HFF-Myc (cell line): ENCODE data around the gene TCHP.

ENCODE experiments used
- DNase-seq: peaks from one replicate; pipeline ENCODE4 v3.0.0-alpha.2; 2011; ENCODE audit warnings: low read depth; ENCODE audit errors: extremely low read depth
- H3K4me3 ChIP-seq: replicated peaks from 2 replicates; pipeline ENCODE4 v1.5.1; 2011; ENCODE audit warnings: low read depth, mild to moderate bottlenecking, control low read depth, low read length
- TF ChIP-seq, protein P1 (sequence below): IDR thresholded peaks from 2 replicates; pipeline ENCODE4 v1.5.1; 2012; ENCODE audit warnings: mild to moderate bottlenecking, low read depth, low read length, control low read depth; ENCODE audit errors: missing control alignments

TCHP gene

DNA sequence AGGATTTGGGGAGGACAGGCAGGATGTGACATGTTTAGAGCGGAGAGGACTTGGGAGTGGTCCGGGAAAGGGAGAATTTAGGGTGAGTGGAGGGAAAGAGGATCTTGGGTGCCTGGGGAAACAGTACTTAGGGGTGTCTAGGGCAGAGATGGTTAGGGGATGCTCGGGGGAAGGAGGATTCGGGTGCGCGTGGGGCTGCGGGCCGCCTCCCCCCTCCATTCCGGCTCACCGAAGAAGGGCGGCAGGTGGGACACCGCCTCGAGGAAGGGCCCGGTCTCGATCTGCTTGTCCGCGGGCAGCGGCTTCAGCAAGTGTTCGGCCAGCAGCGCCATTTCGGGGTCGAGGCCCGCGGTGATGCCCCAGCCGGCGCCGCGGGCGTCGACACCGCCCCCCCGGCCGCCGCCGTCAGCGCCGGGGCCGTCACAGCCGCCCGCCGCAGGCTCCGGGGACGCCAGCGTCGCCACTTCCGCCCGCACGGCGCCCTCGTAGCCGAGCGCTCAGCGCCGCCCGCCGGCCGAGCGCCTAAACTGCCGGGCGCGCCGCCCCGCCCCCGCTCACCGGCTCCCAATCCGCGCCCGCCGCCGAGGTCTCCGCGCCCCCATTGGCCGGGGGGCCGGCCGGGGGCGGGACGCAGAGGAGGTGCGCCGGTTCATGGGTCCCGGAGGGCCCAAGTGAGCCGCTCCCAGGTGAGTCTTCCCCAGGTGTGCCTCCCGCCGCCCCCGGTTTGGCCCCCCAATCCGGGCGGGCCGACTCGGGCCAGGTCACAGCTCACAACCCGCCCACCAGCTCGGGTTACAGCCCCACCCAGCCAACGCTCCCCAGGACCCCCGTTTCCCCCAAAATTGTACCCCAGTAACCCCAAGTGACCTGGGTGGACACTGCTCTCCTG is 19.8 kb upstream of the TCHP start, which contains the start of gene GLTP:
GLTP (minus strand) TSS at position 499 of the 889 bp plus-strand sequence; CDS start at position 332, 167 bp downstream.
- peak within 1 kb of the TSS; percentile 66 for H3K4me3 ChIP-seq
- no peak for DNase-seq
- TF ChIP-seq, protein P1, sequence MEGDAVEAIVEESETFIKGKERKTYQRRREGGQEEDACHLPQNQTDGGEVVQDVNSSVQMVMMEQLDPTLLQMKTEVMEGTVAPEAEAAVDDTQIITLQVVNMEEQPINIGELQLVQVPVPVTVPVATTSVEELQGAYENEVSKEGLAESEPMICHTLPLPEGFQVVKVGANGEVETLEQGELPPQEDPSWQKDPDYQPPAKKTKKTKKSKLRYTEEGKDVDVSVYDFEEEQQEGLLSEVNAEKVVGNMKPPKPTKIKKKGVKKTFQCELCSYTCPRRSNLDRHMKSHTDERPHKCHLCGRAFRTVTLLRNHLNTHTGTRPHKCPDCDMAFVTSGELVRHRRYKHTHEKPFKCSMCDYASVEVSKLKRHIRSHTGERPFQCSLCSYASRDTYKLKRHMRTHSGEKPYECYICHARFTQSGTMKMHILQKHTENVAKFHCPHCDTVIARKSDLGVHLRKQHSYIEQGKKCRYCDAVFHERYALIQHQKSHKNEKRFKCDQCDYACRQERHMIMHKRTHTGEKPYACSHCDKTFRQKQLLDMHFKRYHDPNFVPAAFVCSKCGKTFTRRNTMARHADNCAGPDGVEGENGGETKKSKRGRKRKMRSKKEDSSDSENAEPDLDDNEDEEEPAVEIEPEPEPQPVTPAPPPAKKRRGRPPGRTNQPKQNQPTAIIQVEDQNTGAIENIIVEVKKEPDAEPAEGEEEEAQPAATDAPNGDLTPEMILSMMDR, result no peak

DNA sequence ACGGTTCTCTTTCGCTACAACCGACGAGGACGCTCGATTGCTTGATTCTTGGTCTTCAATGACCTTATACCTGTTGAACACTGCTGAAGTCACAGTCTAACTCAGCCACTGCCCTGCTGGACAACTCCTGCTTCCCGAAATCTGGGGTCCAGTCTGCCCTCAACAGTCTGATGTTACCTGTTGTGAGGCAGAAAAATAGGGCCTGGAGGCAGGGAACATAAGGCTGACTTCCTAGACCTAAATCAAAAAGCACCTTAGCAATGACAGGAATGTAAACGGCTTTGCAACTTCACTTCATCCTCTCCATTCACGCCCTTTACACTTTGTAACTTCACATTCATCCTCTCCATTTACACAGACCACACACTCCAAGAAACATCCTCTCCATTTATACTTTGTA is 19.1 kb upstream of the TCHP start:
- DNase-seq, result no peak
- TF ChIP-seq, protein P1, result no peak
- H3K4me3 ChIP-seq, result peak overlapping the region; percentile 66

DNA sequence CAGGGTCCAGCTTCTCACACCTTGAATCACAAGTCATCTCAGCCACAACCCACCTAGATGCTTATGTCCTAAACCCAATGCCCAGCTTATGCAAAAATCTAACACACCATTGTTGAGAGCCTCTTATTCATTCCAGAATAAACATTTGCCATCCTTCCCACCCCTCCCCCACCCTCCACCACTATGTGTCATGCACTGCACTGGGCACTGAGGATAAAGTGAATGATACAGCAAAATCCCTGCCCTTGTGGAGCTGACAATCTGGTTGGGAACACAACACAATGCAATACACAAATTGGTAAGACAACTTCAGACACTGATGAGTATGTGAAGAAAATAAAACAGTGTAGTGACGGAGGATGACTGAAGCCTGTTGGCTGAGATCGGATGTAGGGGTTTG is 18.3 kb upstream of the TCHP start:
- TF ChIP-seq, protein P1, result no peak
- DNase-seq, result no peak
- H3K4me3 ChIP-seq, result no peak overlapping the region

DNA sequence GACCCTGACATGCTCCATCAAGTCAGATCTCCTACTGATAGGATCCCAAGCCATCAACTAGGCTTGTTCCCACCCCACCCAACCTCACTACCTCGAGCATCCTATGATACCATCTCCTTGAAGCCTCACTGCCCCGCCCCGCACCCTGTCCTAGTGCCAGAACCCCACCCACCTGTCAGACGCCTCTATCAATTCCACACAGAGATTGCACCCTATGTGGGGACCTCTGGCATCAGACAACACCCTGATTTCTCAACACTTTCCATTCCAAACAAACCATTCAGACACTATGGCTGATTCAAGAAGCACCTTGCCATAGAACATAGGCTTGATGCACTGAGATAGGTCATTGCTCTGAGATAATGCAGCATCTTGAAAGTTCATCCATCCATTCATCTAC is 16.6 kb upstream of the TCHP start:
- H3K4me3 ChIP-seq, result no peak overlapping the region
- TF ChIP-seq, protein P1, result no peak
- no peak for DNase-seq

DNA sequence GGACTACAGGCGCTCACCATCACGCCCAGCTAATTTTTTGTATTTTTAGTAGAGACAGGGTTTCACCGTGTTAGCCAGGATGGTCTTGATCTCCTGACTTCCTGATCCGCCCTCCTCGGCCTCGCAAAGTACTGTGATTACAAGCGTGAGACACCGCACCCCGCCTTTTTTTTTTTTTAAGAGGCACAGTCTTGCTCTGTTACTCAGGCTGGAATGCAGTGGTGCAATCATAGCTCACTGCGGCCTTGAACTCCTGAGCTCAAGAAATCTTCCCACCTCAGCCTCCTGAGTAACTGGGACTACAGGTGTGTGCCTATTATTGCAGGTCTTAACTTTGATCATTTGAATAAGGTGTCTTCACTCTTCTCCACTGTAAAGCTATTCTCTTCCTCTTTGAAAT is 14.5 kb upstream of the TCHP start:
- no peak overlapping the region for H3K4me3 ChIP-seq
- TF ChIP-seq, protein P1, result no peak
- no peak for DNase-seq

DNA sequence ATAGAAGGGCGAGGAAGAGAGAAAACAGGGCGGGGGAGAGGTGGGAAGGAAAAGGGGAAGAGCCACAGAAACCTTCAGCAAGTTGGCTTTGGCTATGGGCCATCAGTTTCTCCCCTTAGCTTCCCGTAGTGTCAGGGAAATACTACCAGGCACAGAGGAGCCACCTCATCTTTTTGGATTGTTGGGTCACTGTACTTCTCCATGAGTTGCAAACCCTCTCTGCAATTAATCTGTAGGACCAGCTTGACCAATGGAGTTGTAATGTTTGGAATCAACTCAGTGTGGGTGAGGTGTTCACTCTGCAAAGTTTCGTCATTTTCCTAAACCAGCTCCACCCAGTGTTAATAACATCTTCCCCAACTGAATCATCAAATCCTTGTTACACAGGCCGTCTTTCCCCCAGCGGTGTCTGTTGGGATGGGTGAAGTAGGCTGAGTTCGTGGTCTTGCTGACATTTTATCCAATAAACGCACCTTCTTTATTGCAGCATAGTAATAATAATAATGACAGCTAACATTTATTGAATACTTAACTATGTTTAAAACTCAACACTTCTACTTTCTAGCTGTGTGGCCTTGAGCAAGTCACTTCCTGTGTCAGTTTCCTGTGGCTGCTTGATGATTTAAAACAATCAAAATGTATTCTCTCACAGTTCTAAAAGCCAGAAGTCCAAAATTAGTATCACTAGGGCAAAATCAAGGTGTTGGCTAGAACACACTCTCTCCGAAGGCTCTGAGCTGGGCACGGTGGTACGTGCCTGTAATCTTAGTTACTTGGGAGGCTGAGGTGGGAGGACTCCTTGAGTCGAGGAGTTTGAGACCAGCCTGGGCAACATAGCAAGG is 11.7 kb upstream of the TCHP start:
- DNase-seq, result peak; percentile 68
- H3K4me3 ChIP-seq, result no peak overlapping the region
- TF ChIP-seq, protein P1, result no peak
